Right kidney (tissue), 1 donor: ENCODE results near the gene COL21A1.

ENCODE experiments used
- DNase-seq: peaks from one replicate; pipeline ENCODE4 v3.0.0-alpha.2; 2016

The COL21A1 gene

GRCh38 chr6:56106231-56106630 lies 141.1 kb downstream of the COL21A1 start:
- DNase-seq: no peak

- DNase-seq: no peak
Measured at GRCh38 chr6:56104591-56104990, 142.8 kb downstream of the COL21A1 start.

GRCh38 chr6:56102216-56102615 lies 145.2 kb downstream of the COL21A1 start:
- no peak for DNase-seq

GRCh38 chr6:56101141-56101553 lies 146.2 kb downstream of the COL21A1 start:
- no peak for DNase-seq

- no peak for DNase-seq
Measured at GRCh38 chr6:56096946-56097621, 150.3 kb downstream of the COL21A1 start.

- no peak for DNase-seq
Measured at GRCh38 chr6:56096541-56096940, 150.8 kb downstream of the COL21A1 start.

- no peak for DNase-seq
Measured at GRCh38 chr6:56093776-56094175, 153.6 kb downstream of the COL21A1 start.

- DNase-seq: no peak
Measured at GRCh38 chr6:56091159-56091869, 156.1 kb downstream of the COL21A1 start.

- DNase-seq: no peak
Measured at GRCh38 chr6:56088641-56089040, 158.7 kb downstream of the COL21A1 start.

- DNase-seq: no peak
Measured at GRCh38 chr6:56087421-56087820, 160.0 kb downstream of the COL21A1 start.

GRCh38 chr6:56079751-56080540 lies 167.4 kb downstream of the COL21A1 start:
- no peak for DNase-seq

- no peak for DNase-seq
Measured at GRCh38 chr6:56076033-56076432, 171.3 kb downstream of the COL21A1 start.

GRCh38 chr6:56073761-56074160 lies 173.6 kb downstream of the COL21A1 start:
- DNase-seq: no peak

GRCh38 chr6:56073315-56073714 lies 174.1 kb downstream of the COL21A1 start:
- DNase-seq: no peak

GRCh38 chr6:56072856-56073255 lies 174.5 kb downstream of the COL21A1 start:
- DNase-seq: no peak

GRCh38 chr6:56065408-56065807 lies 182.0 kb downstream of the COL21A1 start:
- no peak for DNase-seq

GRCh38 chr6:56062836-56063235 lies 184.5 kb downstream of the COL21A1 start:
- DNase-seq: no peak

GRCh38 chr6:56058636-56059035 lies 188.7 kb downstream of the COL21A1 start:
- DNase-seq: no peak

- DNase-seq: no peak
Measured at GRCh38 chr6:56055081-56055704, 192.2 kb downstream of the COL21A1 start.

GRCh38 chr6:56051202-56051598 lies 196.2 kb downstream of the COL21A1 start:
- no peak for DNase-seq

GRCh38 chr6:56050530-56051201 lies 196.7 kb downstream of the COL21A1 start:
- DNase-seq: no peak

GRCh38 chr6:56048601-56049000 lies 198.8 kb downstream of the COL21A1 start:
- DNase-seq: no peak
